ENCODE measurements around the gene ALPG. TPM values are rescaled to one million over a fixed set of nuclear protein-coding genes. Genes with fewer than 3 reads are reported as not detected.

Gene ALPG
- total and polyA plus RNA-seq, 4 donors, result not detected

GRCh38 chr2:232419245-232420072 lies 12.8 kb downstream of the ALPG start:
- no peaks in the 10 kb centered on the region for H3K36me3 ChIP-seq (ENCODE audit: control insufficient read depth in 4 of 4, insufficient read depth in 3 of 4, low read depth in 1 of 4, low read length in 3 of 4)
- WGBS, result 7% methylated on average over 79 of the region's 79 CpGs
- H3K4me3 ChIP-seq (ENCODE audit: low read depth in 1 of 3, low read length in 3 of 3), result peak overlapping the region in 1 of 3 donors; percentile 16
- H3K27ac ChIP-seq (ENCODE audit: low read depth in 1 of 2, low read length in 2 of 2), result no peak overlapping the region
- peaks cover 3 to 10% (median 5%) of the 10 kb centered on the region in 4 donors for H3K9me3 ChIP-seq (ENCODE audit: control insufficient read depth in 4 of 4, low read length in 3 of 4)
- H3K27me3 ChIP-seq (ENCODE audit: control insufficient read depth in 4 of 4, insufficient read depth in 4 of 4, low read length in 3 of 4), result peaks cover 4 to 16% (median 12%) of the 10 kb centered on the region in 4 donors
- DNase-seq (ENCODE audit: low spot score), result no peak
- no peak overlapping the region for H3K9ac ChIP-seq (ENCODE audit: low read depth in 1 of 2, low read length in 2 of 2)
- H3K4me1 ChIP-seq (ENCODE audit: control insufficient read depth in 4 of 4, insufficient read depth in 4 of 4, low read length in 3 of 4), result peaks cover 0 to 29% (median 18%) of the 10 kb centered on the region in 4 donors
- no peak for TF ChIP-seq REST (IDR thresholded peaks at IDR 0.05)
- no peak for TF ChIP-seq RAD21 (IDR thresholded peaks at IDR 0.05)
- no peak for TF ChIP-seq SP1 (IDR thresholded peaks at IDR 0.05)
- TF ChIP-seq TAF1 (conservative IDR thresholded peaks at IDR 0.05), result no peak
- TF ChIP-seq NR2F2 (IDR thresholded peaks at IDR 0.05), result no peak
- no peak for TF ChIP-seq GABPA (IDR thresholded peaks at IDR 0.05 in 1 of 2, conservative IDR thresholded peaks at IDR 0.05 in 1 of 2)
- TF ChIP-seq FOXA2 (IDR thresholded peaks at IDR 0.05), result no peak
- TF ChIP-seq RXRA (IDR thresholded peaks at IDR 0.05), result no peak

DNA sequence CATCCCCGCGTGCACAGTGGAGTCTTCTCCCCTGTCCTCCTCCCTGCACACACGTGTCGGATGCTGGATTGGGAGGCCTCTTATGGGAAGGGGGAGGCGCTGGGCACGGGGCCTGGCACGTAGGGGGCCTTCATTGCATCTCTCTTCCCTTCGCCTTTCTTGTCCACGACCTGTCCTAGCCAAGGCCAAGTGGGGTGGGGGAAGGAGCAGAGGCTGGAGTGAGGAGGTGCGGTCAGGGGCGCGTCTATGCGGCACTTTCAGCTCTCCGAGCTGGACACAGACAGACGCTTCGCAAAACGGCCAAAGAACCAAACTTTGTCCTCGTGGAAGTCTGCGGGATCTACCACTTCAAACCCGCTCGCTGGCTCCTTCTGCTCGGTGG lies 13.4 kb downstream of the ALPG start:
- peaks cover 4 to 16% (median 12%) of the 10 kb centered on the region in 4 donors for H3K27me3 ChIP-seq (ENCODE audit: control insufficient read depth in 4 of 4, insufficient read depth in 4 of 4, low read length in 3 of 4)
- H3K36me3 ChIP-seq (ENCODE audit: control insufficient read depth in 4 of 4, insufficient read depth in 3 of 4, low read depth in 1 of 4, low read length in 3 of 4), result no peaks in the 10 kb centered on the region
- TF ChIP-seq MAX (IDR thresholded peaks at IDR 0.05) (no peak), HNF4G (IDR thresholded peaks at IDR 0.05) (no peak), NR2F2 (IDR thresholded peaks at IDR 0.05) (no peak), REST (IDR thresholded peaks at IDR 0.05) (no peak), CTCF (IDR thresholded peaks at IDR 0.05; ENCODE audit: low read depth, low read length, missing input control) (no peak), SP1 (IDR thresholded peaks at IDR 0.05) (no peak)
- WGBS, result 8% methylated on average over 22 of the region's 22 CpGs
- H3K27ac ChIP-seq (ENCODE audit: low read depth in 1 of 2, low read length in 2 of 2), result no peak overlapping the region
- peak overlapping the region in 1 of 3 donors; percentile 30 for H3K4me3 ChIP-seq (ENCODE audit: low read depth in 1 of 3, low read length in 3 of 3)
- peaks cover 0 to 29% (median 18%) of the 10 kb centered on the region in 4 donors for H3K4me1 ChIP-seq (ENCODE audit: control insufficient read depth in 4 of 4, insufficient read depth in 4 of 4, low read length in 3 of 4)
- no peak overlapping the region for H3K9ac ChIP-seq (ENCODE audit: low read depth in 1 of 2, low read length in 2 of 2)
- DNase-seq (ENCODE audit: low spot score), result no peak
- peaks cover 3 to 10% (median 5%) of the 10 kb centered on the region in 4 donors for H3K9me3 ChIP-seq (ENCODE audit: control insufficient read depth in 4 of 4, low read length in 3 of 4)

All from liver (tissue), 9 donors.